Superior temporal gyrus (tissue), 1 donor: ENCODE measurements around the gene ATP11B.

Experiments
- DNase-seq: peaks from one replicate; pipeline ENCODE4 v3.0.0-alpha.2; 2016; ENCODE audit errors: extremely low spot score

ATP11B gene

GRCh38 chr3:182792901-182793662 lies at the start of gene ATP11B:
Gene ATP11B (plus strand): TSS chr3:182793504. CDS start chr3:182793760, 256 bp downstream.
- peak; percentile 78 for DNase-seq

DNA sequence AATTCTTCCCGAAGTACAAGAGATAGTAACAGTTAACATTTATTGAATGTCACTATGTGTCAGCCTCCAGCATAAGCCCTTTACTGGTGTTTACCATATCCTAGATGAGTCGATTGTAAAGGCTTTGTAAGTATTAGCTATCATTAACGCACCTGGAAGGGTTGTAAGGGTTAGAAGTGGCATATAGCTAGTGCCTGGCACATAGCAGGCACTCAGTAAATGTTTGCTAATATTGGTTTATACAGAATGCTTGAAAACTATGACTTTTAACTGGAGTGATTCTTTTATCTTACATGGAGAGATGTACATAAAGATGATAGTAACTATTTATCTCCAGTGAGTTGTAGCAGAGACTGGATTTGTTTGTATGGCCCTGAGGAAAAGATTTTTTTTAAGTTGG lies 46.3 kb upstream of the ATP11B start:
- no peak for DNase-seq

DNA sequence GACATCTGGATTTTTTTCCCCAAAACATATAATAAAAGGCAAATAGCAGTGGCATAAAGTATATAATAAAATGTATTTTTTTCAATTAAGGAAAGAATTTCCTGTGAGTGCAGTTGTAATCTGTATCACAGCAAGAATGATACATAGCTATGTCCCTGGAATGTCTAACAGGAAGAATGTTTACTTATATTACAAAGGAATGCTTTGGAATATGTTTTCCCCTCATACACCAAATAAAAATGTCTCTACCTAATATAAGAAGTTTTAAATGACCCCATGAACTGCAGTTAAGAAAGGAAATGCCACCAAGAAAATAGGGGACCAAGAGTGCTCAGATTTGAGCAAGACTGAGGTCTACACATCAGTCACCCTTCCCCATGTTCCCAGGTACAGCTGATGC lies 38.0 kb upstream of the ATP11B start:
- no peak for DNase-seq

DNA sequence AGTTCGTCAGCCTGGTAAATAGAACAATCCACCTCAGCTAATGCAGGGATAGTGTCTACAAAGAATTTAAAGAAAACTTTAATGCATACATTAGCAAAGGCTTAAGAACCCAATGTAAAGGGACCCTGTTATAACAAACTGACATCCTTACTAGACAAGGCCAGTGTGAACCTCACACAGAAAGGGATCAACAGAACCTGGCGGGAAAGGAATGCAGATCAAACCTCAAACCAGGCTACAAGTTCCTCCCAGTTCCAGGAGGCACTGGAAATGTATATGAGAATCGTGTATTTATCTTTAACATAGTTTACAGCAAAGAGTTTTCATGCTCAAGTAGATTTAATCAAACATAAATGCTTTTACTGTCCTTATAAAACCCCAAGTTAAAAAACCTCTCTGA lies 37.6 kb upstream of the ATP11B start:
- DNase-seq, result no peak

GRCh38 chr3:182760576-182761164 lies 32.6 kb upstream of the ATP11B start:
- no peak for DNase-seq

GRCh38 chr3:182763896-182764295 lies 29.4 kb upstream of the ATP11B start:
- no peak for DNase-seq

GRCh38 chr3:182765287-182765686 lies 28.0 kb upstream of the ATP11B start:
- DNase-seq, result no peak

- no peak for DNase-seq
These were observed 27.2 kb upstream of the ATP11B start for GRCh38 chr3:182766099-182766498.

- no peak for DNase-seq
These were observed 24.9 kb upstream of the ATP11B start for GRCh38 chr3:182768413-182768812.

GRCh38 chr3:182769673-182770072 lies 23.6 kb upstream of the ATP11B start:
- no peak for DNase-seq

DNA sequence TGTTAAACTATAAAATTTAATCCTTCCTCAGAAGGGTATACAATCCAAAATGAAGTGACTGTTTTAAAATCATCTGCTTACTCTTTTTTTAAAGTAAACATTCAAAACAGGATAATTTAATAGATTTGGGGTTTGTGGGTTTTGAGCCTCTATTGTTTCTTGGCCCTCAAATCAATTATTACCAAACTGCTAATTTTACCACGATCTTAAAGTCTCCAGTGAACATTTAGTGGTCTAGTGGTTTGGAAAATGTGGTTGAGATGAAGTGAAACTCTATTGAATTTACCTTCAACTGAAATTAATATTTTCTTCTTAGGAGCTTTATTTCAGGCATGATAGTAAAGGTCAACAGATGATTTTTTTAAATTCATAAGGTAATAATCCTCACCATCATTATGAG lies 11.2 kb upstream of the ATP11B start:
- DNase-seq, result no peak

DNA sequence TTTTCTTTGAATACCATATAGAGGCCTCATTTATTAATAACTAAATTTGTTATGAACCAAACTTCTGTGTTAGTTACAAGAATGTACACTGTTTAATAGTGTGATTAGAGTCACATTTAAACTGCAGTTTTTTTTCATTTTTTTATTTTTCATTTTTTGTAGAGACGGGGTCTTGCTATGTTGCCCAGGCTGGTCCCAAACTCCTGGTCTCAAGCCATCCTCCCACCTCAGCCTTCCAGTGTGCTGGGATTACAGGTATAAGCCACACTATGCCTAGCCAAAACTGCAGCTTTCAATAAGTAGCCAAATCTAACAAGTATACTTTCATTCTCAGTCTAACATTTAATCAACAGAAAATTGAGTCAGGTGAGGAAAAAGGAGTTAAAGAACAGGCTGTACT lies 10.2 kb upstream of the ATP11B start:
- DNase-seq, result no peak

DNA sequence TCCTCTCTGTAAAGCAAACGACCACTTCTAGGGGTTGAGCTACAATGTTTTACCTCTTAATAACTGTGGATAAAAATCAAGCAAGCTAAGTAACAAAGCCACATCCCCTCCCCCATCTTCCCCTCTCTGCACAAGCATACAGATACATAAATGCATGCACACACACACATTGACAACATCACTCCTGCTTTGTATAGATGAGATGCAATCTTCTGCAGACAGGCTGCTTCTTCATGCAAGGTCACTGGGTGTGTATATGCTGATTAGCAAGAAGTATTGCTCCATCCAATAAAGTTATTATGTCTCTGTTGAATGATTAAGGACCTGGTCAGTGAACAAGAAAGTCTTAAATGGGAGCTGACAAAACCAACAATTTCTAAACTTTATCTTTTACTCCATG lies 8.8 kb upstream of the ATP11B start:
- no peak for DNase-seq

GRCh38 chr3:182785142-182785541 lies 8.2 kb upstream of the ATP11B start:
- no peak for DNase-seq

- no peak for DNase-seq
These were observed 7.5 kb upstream of the ATP11B start for GRCh38 chr3:182785756-182786155.

DNA sequence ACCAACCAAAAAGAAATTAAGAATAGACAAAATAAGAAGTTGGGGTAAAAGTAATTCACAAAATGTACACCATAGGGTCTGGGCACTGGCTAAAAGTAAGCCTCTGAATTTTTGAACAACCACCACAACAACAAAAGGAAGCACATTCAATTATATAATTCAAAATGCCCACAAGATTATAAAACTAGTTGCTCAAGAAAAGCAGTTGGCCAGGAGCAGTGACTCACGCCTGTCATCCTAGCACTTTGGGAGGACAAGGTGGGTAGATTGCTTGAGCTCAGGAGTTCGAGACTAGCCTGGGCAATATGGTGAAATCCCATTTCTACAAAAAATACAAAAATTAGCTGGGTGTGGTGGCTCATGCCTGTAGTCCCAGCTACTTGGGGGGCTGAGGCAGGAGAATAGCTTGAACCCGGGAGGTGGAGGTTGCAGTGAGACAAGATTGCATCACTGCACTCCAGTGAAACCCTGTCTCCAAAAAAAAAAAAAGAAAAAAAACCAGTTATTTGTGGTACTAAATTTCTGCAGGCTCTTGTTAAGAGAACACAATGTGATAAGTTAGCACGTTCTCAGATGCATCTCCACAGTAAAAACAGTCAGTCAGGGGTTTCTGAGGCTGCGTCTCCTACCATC lies 6.6 kb upstream of the ATP11B start:
- DNase-seq, result no peak

DNA sequence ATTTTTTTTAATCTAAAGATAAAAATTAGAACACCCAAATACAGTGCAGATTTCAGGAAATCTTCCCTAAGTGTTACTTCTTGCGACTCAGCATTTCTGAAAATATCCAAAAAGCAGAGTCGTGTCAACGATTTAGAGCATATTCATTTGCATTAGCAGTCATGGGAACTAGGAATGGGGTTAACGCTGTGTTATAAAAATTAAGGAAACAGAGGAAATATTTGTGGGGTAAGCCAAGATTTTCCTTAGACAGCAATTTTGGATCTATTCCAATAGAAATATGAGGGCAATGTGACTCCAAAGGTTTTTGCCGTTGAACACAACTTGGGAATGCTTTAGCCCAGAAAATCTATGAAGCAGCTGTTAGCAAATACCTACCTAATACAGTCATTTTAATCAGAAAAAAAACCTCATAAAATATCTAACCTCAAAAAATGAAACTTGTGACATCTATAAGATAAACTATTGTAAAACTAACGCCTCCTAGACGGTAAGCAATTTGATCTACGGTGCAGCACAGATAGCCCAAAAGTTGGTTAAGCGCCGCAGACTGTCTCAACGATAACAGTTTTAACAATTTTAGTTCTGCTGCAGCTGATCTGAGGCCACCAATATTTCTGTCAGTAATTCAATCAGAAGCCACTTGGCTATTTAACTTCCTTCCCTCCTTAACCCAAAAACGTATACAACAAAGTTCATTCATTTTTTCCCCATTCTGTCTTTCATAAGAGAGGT lies 5.8 kb upstream of the ATP11B start:
- no peak for DNase-seq

DNA sequence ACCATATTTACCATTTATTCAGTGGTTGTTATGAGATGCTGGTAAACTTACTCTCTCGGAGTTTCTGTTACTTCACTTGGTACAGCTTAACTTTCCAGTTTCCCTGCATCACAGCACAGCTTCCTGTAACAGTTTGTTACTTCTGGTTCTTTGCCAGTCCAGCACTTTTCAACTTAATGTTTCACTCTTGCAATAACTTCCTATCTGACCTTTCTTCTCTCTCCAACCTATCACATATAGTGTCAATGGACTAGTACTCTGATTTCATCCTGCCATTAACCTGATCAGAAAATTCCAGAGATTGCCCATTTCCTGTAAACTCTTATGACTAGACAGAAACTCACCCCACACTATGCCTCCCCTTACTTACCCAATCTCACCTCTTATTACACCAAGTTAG lies 3.9 kb upstream of the ATP11B start:
- DNase-seq, result no peak

GRCh38 chr3:182790612-182791011 lies 2.7 kb upstream of the ATP11B start:
- no peak for DNase-seq

GRCh38 chr3:182793663-182794454 lies 555 bp downstream of the ATP11B start:
- peak; percentile 59 for DNase-seq
